ENCODE results near the gene TEX51.

Gene TEX51

GRCh38 chr2:126915903-126916302 is 17.2 kb downstream of the TEX51 start:
- DNase-seq = no peak

- no peak for DNase-seq
These were observed 18.1 kb downstream of the TEX51 start for GRCh38 chr2:126916744-126917143.

- DNase-seq = no peak
These were observed 22.4 kb downstream of the TEX51 start for GRCh38 chr2:126921066-126921465.

GRCh38 chr2:126930970-126931590 is 32.4 kb downstream of the TEX51 start:
- DNase-seq = no peak

- no peak for DNase-seq
These were observed 33.8 kb downstream of the TEX51 start for GRCh38 chr2:126932529-126932928.

GRCh38 chr2:126932966-126933710 is 34.4 kb downstream of the TEX51 start:
- DNase-seq = no peak

- no peak for DNase-seq
These were observed 35.0 kb downstream of the TEX51 start for GRCh38 chr2:126933711-126934091.

GRCh38 chr2:126934809-126935208 is 36.1 kb downstream of the TEX51 start:
- DNase-seq = no peak

GRCh38 chr2:126935774-126936173 is 37.1 kb downstream of the TEX51 start:
- DNase-seq = no peak

GRCh38 chr2:126936219-126936723 is 37.6 kb downstream of the TEX51 start:
- DNase-seq = no peak

GRCh38 chr2:126940331-126940730 is 41.6 kb downstream of the TEX51 start:
- DNase-seq = no peak

GRCh38 chr2:126942427-126943203 is 43.9 kb downstream of the TEX51 start:
- no peak for DNase-seq

GRCh38 chr2:126943612-126944348 is 45.1 kb downstream of the TEX51 start:
- DNase-seq = no peak

- DNase-seq = peak; percentile 12
These were observed 46.4 kb downstream of the TEX51 start for GRCh38 chr2:126945118-126945517.

GRCh38 chr2:126946318-126947102 is 47.8 kb downstream of the TEX51 start:
- DNase-seq = no peak

- no peak for DNase-seq
These were observed 48.4 kb downstream of the TEX51 start for GRCh38 chr2:126947103-126947429.

- no peak for DNase-seq
These were observed 51.1 kb downstream of the TEX51 start for GRCh38 chr2:126949775-126950174.

- DNase-seq = no peak
These were observed 51.8 kb downstream of the TEX51 start for GRCh38 chr2:126950504-126950903.

All from kidney glomerular epithelial cell (primary cell).